ENCODE results near the gene TRA2A. TPM values are rescaled to one million over a fixed set of nuclear protein-coding genes. Genes with fewer than 3 reads are reported as not detected.

The TRA2A gene
- total RNA-seq, 1 experiment from 2014 or later = 169 TPM

DNA sequence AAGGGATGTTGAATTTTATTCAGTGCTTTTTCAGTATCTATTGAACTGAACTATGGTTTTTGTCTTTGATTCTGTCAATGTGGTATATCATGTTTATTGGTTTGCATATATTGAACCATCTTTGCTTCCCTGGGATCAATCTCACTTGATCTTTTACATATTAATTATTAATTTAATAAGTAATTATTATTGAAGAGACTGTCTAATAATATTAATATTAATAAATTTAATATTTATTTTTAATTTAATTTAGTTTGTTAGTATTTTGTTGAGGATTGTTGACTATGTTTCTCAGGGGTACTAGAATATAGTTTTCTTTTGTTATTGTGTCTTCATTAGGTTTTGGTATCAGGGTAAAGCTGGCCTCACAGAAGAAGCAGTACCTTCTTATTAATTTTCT is 26.5 kb upstream of the TRA2A start:
- Histone ChIP-seq H3K4me1 (ENCODE audit: insufficient read depth, low read length) (no peaks in the 10 kb centered on the region), H4K91ac (ENCODE audit: insufficient read length, low read depth, low read length) (no peak overlapping the region), H2BK20ac (ENCODE audit: low read depth, low read length, poor library complexity, severe bottlenecking) (no peak overlapping the region), H3K79me2 (ENCODE audit: insufficient read depth, low read length) (no peaks in the 10 kb centered on the region), H3K14ac (ENCODE audit: insufficient read depth, low read length) (no peak overlapping the region), H3T11ph (ENCODE audit: low read length) (no peak overlapping the region), H2BK15ac (ENCODE audit: low read depth, low read length) (no peak overlapping the region), H3K4ac (ENCODE audit: low read depth, low read length) (no peak overlapping the region), H2BK12ac (ENCODE audit: insufficient read length, low read depth, low read length) (no peak overlapping the region), H3K9me3 (ENCODE audit: control insufficient read depth, low read depth, low read length) (no peaks in the 10 kb centered on the region), H2BK5ac (ENCODE audit: insufficient read length, low read length) (no peak overlapping the region), H3K79me1 (ENCODE audit: insufficient read depth, low read depth, low read length, poor library complexity, severe bottlenecking) (no peaks in the 10 kb centered on the region), H4K8ac (replicated peaks; ENCODE audit: insufficient read length, low read depth, low read length) (no peak overlapping the region), H3K56ac (ENCODE audit: insufficient read length, low read depth, low read length) (no peak overlapping the region), H2AFZ (ENCODE audit: low read length) (no peak overlapping the region), H3K9ac (ENCODE audit: extremely low read depth, insufficient read length, low read length) (no peak overlapping the region), H2AK5ac (ENCODE audit: insufficient read length, low read length) (no peak overlapping the region), H4K20me1 (ENCODE audit: control insufficient read depth, insufficient read depth, insufficient read length) (no peaks in the 10 kb centered on the region), H3K4me2 (ENCODE audit: insufficient read depth, insufficient read length, low read length) (no peak overlapping the region), H4K5ac (ENCODE audit: insufficient read length, low read depth, low read length) (no peak overlapping the region), H3K27me3 (ENCODE audit: insufficient read depth, low read length) (no peaks in the 10 kb centered on the region), H3K23me2 (ENCODE audit: insufficient read length, low read depth, low read length, poor library complexity, severe bottlenecking) (no peaks in the 10 kb centered on the region), H2BK120ac (ENCODE audit: low read depth, low read length, poor library complexity, severe bottlenecking) (no peak overlapping the region), H3K18ac (ENCODE audit: insufficient read length, low read depth, low read length) (no peak overlapping the region), H3K27ac (ENCODE audit: insufficient read length, low read depth, low read length) (no peak overlapping the region), H3K23ac (ENCODE audit: insufficient read length, low read depth, low read length) (no peak overlapping the region)
- TF ChIP-seq CTCF (conservative IDR thresholded peaks at IDR 0.05) = no peak
- DNase-seq = no peak
- H3K4me3 Mint-ChIP-seq = no peak overlapping the region
- H3K36me3 Mint-ChIP-seq (ENCODE audit: insufficient read depth in 1 of 3, low read depth in 3 of 3) = no peaks in the 10 kb centered on the region
- no peaks in the 10 kb centered on the region for H3K4me1 Mint-ChIP-seq
- H3K27me3 Mint-ChIP-seq (ENCODE audit: low read depth) = no peaks in the 10 kb centered on the region; the same call in 1 of the 2 replicates
- H3K27ac Mint-ChIP-seq = no peak overlapping the region
- H3K9me3 Mint-ChIP-seq = no peaks in the 10 kb centered on the region; a peak in 1 of 5 replicates
